Neural progenitor cell (in vitro differentiated cells): ENCODE results near the gene FGD4. TPM values are rescaled to one million over a fixed set of nuclear protein-coding genes. Genes with fewer than 3 reads are reported as not detected.

ENCODE experiments used
- DNase-seq: peaks from one replicate; pipeline ENCODE4 v3.0.0-alpha.2; 2016; ENCODE audit warnings: low spot score
- H2AFZ ChIP-seq: fragments of 200-600 bp; sonication (generic); replicated peaks from 2 replicates; pipeline ENCODE4 v1.6.1; 2016; ENCODE audit warnings: antibody characterized with exemption
- H3F3A ChIP-seq: fragments of 200-600 bp; sonication (generic); 2 replicates; pipeline ENCODE4 v1.6.1; 2016; ENCODE audit warnings: antibody characterized with exemption, low read depth
- H3K27ac ChIP-seq: fragments of 200-600 bp; sonication (generic); 2 replicates; pipeline ENCODE4 v1.5.1; 2016; ENCODE audit warnings: mild to moderate bottlenecking
- H3K27me3 ChIP-seq: fragments of 200-600 bp; sonication (generic); 2 replicates; pipeline ENCODE4 v1.6.1; 2016; ENCODE audit warnings: mild to moderate bottlenecking, moderate library complexity
- H3K36me3 ChIP-seq: fragments of 200-600 bp; sonication (generic); 2 replicates; pipeline ENCODE4 v1.5.1; 2016
- H3K4me1 ChIP-seq: fragments of 200-600 bp; sonication (generic); 2 replicates; pipeline ENCODE4 v1.6.1; 2016; ENCODE audit warnings: mixed run types
- H3K4me2 ChIP-seq: fragments of 200-600 bp; sonication (generic); 2 replicates; pipeline ENCODE4 v1.6.1; 2016
- H3K4me3 ChIP-seq: fragments of 200-600 bp; sonication (generic); 2 replicates; pipeline ENCODE4 v1.5.1; 2016
- H3K79me2 ChIP-seq: fragments of 200-600 bp; sonication (generic); 2 replicates; pipeline ENCODE4 v1.6.1; 2016; ENCODE audit warnings: low read depth
- H3K9ac ChIP-seq: fragments of 200-600 bp; sonication (generic); 2 replicates; pipeline ENCODE4 v1.6.1; 2016
- H3K9me3 ChIP-seq: fragments of 200-600 bp; sonication (generic); 2 replicates; pipeline ENCODE4 v1.5.1; 2016; ENCODE audit warnings: low read depth
- H4K20me1 ChIP-seq: fragments of 200-600 bp; sonication (generic); 2 replicates; pipeline ENCODE4 v1.6.1; 2016; ENCODE audit warnings: low read depth
- H3K27ac Mint-ChIP-seq: 3 replicates; pipeline ENCODE4 v1.8.0; 2021; ENCODE audit warnings: mixed read lengths
- H3K27me3 Mint-ChIP-seq: 2 replicates; pipeline ENCODE4 v1.8.0; 2022; ENCODE audit warnings: low read depth, mild to moderate bottlenecking, inconsistent platforms, moderate library complexity, mixed read lengths; ENCODE audit not compliant: insufficient read depth
- H3K36me3 Mint-ChIP-seq: 3 replicates; pipeline ENCODE4 v1.8.0; 2021; ENCODE audit warnings: mixed read lengths
- H3K4me1 Mint-ChIP-seq: 3 replicates; pipeline ENCODE4 v1.8.0; 2021; ENCODE audit warnings: mixed read lengths
- H3K4me3 Mint-ChIP-seq: 3 replicates; pipeline ENCODE4 v1.8.0; 2021; ENCODE audit warnings: mild to moderate bottlenecking, moderate library complexity, mixed read lengths
- H3K9me3 Mint-ChIP-seq: 3 replicates; pipeline ENCODE4 v1.8.0; 2020; ENCODE audit warnings: mixed read lengths
- CTCF ChIP-seq: fragments of 200-600 bp; sonication (generic); IDR thresholded peaks from 2 replicates; pipeline ENCODE4 v1.5.1; 2017; ENCODE audit warnings: antibody characterized with exemption, mild to moderate bottlenecking
- EZH2 ChIP-seq: fragments of 200-600 bp; sonication (generic); IDR thresholded peaks from 2 replicates; pipeline ENCODE4 v1.6.1; 2017; ENCODE audit warnings: antibody characterized with exemption, mild to moderate bottlenecking, moderate library complexity
- EZH2phosphoT487 ChIP-seq: fragments of 200-600 bp; sonication (generic); IDR thresholded peaks from 2 replicates; pipeline ENCODE4 v1.6.1; 2017; ENCODE audit warnings: antibody characterized with exemption
- total RNA-seq: library from RNA; depleted of rRNA; stranded (reverse); fragments of >200 nt; gene quantifications from 2 replicates; pipeline ENCODE4 v1.2.3, GENCODE V29; 2015; ENCODE audit warnings: low replicate concordance

Gene FGD4
- total RNA-seq, 1 donor from 2014 or later, result 41.4 TPM

GRCh38 chr12:32651151-32651955, 252.0 kb downstream of the FGD4 start:
- H3K27me3 Mint-ChIP-seq, result peaks cover 3% of the 10 kb centered on the region
- no peaks in the 10 kb centered on the region for H3K4me1 Mint-ChIP-seq
- H3K27ac Mint-ChIP-seq, result no peak overlapping the region

GRCh38 chr12:32651956-32652210, 252.5 kb downstream of the FGD4 start:
- Histone ChIP-seq H4K20me1 (no peaks in the 10 kb centered on the region), H3F3A (peaks cover 8% of the 10 kb centered on the region), H3K4me3 (no peak overlapping the region), H2AFZ (no peak overlapping the region), H3K27ac (no peak overlapping the region), H3K27me3 (no peaks in the 10 kb centered on the region), H3K79me2 (no peaks in the 10 kb centered on the region), H3K36me3 (no peaks in the 10 kb centered on the region), H3K4me2 (no peak overlapping the region), H3K9ac (no peak overlapping the region), H3K9me3 (no peaks in the 10 kb centered on the region), H3K4me1 (no peaks in the 10 kb centered on the region)
- Mint-ChIP-seq H3K36me3 (no peaks in the 10 kb centered on the region), H3K27me3 (peaks cover 3% of the 10 kb centered on the region), H3K4me1 (no peaks in the 10 kb centered on the region), H3K27ac (no peak overlapping the region), H3K9me3 (no peaks in the 10 kb centered on the region), H3K4me3 (no peak overlapping the region)
- no peak for TF ChIP-seq EZH2
- TF ChIP-seq CTCF, result no peak
- TF ChIP-seq EZH2phosphoT487, result no peak
- DNase-seq, result no peak

More at GRCh38 chr12:32651151-32651955, 252.0 kb downstream of the FGD4 start:
- no peak for DNase-seq
- no peak overlapping the region for H3K27ac ChIP-seq
- no peaks in the 10 kb centered on the region for H3K27me3 ChIP-seq
- no peaks in the 10 kb centered on the region for H3K9me3 Mint-ChIP-seq
- no peaks in the 10 kb centered on the region for H4K20me1 ChIP-seq
- no peaks in the 10 kb centered on the region for H3K4me1 ChIP-seq
- H3K4me2 ChIP-seq, result no peak overlapping the region
- no peaks in the 10 kb centered on the region for H3K36me3 ChIP-seq
- H3K79me2 ChIP-seq, result no peaks in the 10 kb centered on the region
- H3K9ac ChIP-seq, result no peak overlapping the region
- H2AFZ ChIP-seq, result no peak overlapping the region
- no peak for TF ChIP-seq CTCF
- TF ChIP-seq EZH2, result no peak
- no peak for TF ChIP-seq EZH2phosphoT487
- no peak overlapping the region for H3K4me3 ChIP-seq
- peaks cover 8% of the 10 kb centered on the region for H3F3A ChIP-seq
- no peak overlapping the region for H3K4me3 Mint-ChIP-seq
- H3K9me3 ChIP-seq, result no peaks in the 10 kb centered on the region
- no peaks in the 10 kb centered on the region for H3K36me3 Mint-ChIP-seq

- no peak for TF ChIP-seq CTCF
- TF ChIP-seq EZH2phosphoT487, result no peak
- no peak for TF ChIP-seq EZH2
- no peak overlapping the region for H3K27ac ChIP-seq
- Mint-ChIP-seq H3K27me3 (peaks cover 3% of the 10 kb centered on the region), H3K4me3 (no peak overlapping the region), H3K9me3 (no peaks in the 10 kb centered on the region), H3K36me3 (no peaks in the 10 kb centered on the region), H3K27ac (no peak overlapping the region), H3K4me1 (peaks cover 4% of the 10 kb centered on the region)
- no peak overlapping the region for H2AFZ ChIP-seq
- H3K4me3 ChIP-seq, result no peak overlapping the region
- H3F3A ChIP-seq, result no peaks in the 10 kb centered on the region
- no peak for DNase-seq
- H3K27me3 ChIP-seq, result no peaks in the 10 kb centered on the region
- H4K20me1 ChIP-seq, result no peaks in the 10 kb centered on the region
- no peak overlapping the region for H3K4me2 ChIP-seq
- no peaks in the 10 kb centered on the region for H3K79me2 ChIP-seq
- no peak overlapping the region for H3K9ac ChIP-seq
- no peaks in the 10 kb centered on the region for H3K4me1 ChIP-seq
- no peaks in the 10 kb centered on the region for H3K36me3 ChIP-seq
- H3K9me3 ChIP-seq, result no peaks in the 10 kb centered on the region
Measured at GRCh38 chr12:32659908-32660440, 260.6 kb downstream of the FGD4 start.
